HG03095 (cell line): ENCODE results near the gene SERINC5.
"Not testable (repeated sequence)": the region's sequence is repeated elsewhere in the genome, so short reads cannot be mapped to it uniquely, and the experiment has no call there.

Experiments
- ATAC-seq: cut with Tn5 transposase; IDR thresholded peaks from one replicate; pipeline ENCODE4 v1.9.1; 2021; ENCODE audit warnings: moderate library complexity; ENCODE audit not compliant: unreplicated experiment

The SERINC5 gene

DNA sequence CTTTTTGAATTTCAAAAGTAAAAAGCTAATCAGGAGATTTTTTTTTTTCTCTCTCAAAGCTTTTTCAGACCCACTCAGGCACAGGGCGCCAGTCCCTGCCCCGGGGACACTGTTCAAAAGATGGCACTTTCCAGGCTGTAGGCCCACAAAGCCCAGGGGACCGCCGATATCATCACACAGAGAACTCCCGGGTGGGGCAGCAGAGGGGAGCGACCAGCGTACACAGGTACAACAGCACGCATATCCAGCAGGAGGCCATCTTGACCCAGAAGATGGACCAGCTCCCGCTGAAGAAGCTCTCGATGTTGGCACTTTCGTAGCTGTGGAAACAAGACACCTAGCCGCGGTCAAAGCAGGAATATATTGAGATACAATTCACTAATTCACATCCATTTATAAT lies 112.4 kb downstream of the SERINC5 start:
- ATAC-seq = no peak

- no peak for ATAC-seq
These were observed 112.9 kb downstream of the SERINC5 start for GRCh38 chr5:80142996-80143395.

DNA sequence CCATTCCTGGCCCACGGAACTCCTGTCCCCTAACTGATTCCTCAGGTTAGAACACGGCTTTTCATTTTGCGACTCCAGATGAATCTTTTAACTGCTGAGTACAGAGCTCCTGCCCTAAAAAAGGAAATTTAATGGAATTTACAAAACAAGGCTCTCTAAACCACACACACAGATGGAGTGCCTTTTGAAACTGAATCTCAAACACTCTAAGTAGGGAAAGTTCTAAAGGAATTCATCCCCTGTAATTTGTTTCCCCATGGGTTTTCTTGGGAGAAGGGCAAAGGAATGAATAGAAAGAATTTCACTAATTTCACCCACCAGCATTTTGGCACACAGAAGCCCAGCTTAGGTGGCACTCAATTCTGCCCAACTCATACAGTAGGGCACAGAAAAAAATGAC lies 114.2 kb downstream of the SERINC5 start:
- ATAC-seq = no peak

GRCh38 chr5:80141147-80141671 lies 114.6 kb downstream of the SERINC5 start:
- ATAC-seq = no peak

DNA sequence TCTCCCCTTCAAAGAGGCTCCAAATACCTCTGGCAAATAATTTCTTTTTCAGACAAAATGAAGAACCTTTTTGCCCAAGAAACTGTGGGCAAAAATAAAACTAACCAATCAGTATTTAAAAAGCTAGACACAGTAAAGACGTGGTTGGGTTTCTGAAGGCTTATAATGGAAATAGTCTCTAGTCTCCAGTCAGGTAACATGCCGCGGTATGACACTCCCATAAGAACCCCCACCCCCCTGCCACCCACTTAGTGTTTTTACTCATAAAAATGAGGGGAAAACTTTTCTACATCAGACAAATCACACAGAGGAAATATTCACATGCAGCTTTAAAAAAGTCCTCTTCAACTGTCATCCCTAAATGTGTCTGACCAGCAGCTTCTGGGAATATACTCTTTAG lies 115.4 kb downstream of the SERINC5 start:
- ATAC-seq = no peak

- ATAC-seq = no peak
These were observed 116.3 kb downstream of the SERINC5 start for GRCh38 chr5:80139466-80139972.

GRCh38 chr5:80138486-80138885 lies 117.4 kb downstream of the SERINC5 start:
- ATAC-seq = no peak

GRCh38 chr5:80136798-80137197 lies 119.0 kb downstream of the SERINC5 start:
- not testable (repeated sequence) for ATAC-seq

DNA sequence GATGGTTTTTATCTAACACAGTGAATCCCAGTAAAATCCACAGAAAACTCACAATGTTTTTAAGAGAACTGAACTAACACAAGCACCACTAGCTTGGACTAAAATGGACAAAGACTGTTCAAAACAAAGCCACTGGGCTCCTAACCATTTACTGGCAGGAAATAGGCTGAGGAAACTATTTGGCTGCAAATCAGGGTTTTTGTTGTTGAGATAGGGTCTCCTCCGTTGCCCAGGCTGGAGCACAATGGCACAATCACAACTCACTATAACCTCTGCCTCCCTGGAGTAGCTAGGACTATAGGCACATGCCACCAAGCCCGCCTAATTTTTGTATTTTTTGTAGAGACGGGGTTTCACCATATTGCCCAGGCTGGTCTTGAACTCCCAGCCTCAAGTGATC lies 121.0 kb downstream of the SERINC5 start:
- ATAC-seq = no peak

GRCh38 chr5:80129146-80129545 lies 126.7 kb downstream of the SERINC5 start:
- no peak for ATAC-seq

DNA sequence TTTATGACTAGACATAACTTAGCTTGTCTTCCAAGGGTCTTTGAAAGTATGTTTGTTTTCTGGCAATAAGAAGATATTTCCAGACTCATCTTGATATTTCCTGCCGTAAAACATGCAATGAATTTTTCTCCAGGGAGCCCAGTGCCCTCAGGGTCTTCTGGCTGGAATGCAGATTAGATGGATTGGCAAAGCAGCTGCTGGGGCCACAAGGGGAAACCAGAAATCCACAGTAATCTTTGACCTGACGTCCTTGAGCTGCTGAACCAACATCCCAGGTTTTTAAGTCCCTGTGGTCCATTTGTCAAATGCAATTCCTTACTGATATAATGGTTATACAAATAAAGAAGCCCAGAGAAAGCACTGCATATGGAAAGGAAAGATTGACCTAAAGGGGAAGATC lies 127.7 kb downstream of the SERINC5 start:
- no peak for ATAC-seq

DNA sequence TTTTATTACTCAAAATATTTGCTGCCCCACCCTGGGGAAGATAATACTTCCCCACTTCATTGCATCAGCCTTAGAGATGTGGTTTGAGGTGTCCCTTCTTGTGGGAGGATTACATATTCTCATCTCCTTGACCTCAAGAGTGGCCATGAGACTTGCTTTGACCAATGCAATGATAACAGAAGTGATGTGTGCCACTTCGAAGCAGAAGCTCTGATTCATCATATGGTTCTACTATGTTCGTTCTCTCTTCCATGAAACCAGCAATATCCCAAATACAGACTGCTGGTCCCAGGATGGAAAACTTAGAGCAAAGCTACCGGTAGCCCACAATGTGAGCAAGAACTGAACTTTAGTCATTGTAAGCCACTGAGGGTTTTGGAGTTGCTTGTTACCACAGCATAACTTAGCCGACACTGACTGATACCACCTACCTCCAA lies 128.7 kb downstream of the SERINC5 start:
- no peak for ATAC-seq

- peak; percentile 57 for ATAC-seq
These were observed 129.8 kb downstream of the SERINC5 start for GRCh38 chr5:80125962-80126480.

DNA sequence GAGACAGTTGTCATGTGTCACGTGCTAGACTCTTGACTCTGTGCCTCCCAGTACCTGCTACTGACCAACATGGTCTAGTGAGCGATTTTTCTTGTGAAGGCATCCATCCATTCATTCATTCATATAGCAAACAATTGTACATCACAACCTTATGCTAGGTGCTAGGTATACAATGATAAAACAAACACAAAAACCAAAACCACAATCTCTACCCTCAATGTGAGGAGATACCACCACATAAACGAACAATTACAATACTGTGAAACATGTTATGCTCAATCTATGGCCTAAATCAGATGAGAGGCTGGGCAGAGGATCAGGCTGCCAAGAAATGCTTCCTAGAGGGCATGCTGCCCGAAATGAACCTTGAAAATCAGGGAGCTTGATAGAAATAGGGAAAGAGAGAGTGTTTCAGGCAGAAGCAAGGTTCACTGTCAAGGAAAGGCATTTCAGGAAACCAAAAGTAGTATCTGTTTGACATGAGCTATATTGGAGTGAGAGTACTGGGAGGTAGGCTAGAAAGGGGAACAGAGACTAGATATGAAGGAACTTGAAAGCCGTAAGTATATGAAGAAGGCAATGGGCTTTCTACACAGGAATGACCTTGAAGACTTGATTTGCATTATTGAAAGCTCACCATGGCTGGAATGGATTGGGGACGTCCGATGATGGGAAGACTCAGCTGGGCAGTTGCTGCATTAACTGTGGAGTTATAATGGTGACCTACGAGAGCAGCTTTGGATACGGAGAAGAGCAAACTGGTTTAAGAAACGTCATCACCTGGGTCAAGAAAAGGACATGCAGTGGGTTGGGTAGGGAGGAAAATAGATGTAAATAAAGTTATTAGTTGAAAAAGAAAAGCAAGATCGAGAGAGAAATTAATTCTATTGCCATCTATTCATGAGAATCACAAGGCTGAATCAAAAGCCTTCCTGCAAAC lies 130.6 kb downstream of the SERINC5 start:
- peak; percentile 85 for ATAC-seq

DNA sequence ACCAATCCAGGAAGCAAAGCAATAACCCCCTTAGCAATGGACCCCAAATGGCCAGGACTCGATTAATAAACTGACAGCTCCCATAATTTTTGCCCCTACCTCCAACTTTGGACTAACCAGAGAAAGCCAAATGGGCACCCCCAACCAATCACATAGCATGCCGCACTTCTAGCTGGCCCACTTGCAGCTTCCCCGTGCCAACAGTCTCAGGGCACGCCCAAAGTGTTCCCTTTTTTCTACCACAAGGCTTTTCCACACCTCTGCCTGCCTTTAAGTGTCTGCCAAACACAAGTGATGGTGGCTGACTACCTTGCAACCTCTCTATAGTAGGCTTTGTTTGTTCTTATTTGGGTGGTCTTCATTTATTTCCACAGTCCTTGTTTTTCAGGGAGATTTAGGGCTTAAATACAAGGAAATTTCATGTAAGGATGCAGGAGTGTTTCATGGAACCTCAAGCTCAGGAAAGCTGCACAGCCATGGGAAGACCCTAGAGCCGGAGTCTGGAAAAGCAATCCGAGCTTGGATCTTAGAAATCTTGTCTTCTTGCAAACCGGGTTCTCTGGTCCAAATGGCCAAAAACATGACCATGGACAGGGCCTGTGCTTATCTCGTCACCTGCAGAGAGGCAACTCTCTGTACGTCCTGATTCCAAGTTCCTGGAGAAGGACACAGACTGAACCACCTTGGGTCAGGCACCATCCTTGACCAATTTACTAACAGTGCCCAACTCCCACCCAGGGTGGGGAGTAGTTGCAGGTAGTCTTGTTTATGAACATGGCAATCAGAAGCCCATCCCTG lies 131.5 kb downstream of the SERINC5 start:
- ATAC-seq = no peak

- no peak for ATAC-seq
These were observed 133.3 kb downstream of the SERINC5 start for GRCh38 chr5:80122579-80122978.

DNA sequence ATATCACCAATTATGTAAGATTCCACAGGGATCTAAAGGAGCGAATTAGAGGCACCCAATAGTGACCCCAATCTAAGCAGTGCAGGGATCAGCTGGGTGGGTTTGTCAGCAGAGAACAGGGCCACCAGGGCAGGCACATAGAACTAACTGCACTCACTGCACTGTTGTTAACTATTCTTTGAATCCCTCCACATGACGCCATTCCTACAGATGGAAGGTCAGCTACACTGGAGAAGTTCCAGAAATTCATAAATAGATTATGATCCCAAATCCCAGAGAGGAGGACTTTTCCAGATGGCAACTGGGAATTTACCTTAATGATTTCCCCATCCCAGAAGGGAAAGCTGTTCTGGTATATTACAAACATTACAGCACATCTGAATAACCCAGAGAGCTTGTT lies 136.5 kb downstream of the SERINC5 start:
- no peak for ATAC-seq

DNA sequence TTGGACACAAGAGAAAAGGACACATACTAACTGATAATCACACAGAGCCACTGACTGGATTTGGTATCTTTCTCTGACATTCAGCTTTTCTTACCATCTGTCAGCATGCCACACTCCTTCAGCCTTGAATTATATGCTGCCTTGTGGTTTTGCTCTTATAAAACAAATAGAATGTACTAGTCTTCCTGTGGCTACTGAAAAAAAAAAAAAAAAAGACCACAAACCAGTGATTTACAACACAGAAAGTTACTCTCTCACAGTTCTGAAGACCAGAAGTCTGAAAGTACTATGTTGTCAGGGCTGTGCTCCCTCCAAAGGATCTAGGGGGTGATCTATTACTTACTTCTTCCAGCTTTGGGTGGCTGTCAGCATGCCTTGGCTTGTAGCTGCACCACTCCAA lies 138.4 kb downstream of the SERINC5 start:
- ATAC-seq = no peak

- ATAC-seq = no peak
These were observed 139.4 kb downstream of the SERINC5 start for GRCh38 chr5:80116465-80116864.

DNA sequence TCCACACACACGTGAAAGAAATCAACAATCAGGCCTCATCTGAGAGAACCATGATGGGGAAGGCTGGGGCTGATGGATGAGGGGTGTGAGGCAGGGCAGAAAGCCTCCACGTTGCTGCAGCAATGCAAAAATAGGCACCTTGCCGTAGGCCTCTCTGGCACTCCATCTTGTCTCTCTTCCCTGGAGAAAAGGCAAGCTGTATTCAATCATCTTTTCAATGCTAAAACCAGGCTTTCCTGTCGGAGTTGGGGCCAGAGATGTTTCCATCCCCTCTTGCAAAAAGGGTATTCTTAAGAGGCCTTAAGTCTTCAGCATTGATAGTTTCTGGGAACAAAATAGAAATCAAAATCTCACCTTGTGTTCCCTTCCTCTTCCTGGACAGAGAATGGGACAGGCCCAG lies 139.8 kb downstream of the SERINC5 start:
- ATAC-seq = no peak

- ATAC-seq = no peak
These were observed 141.0 kb downstream of the SERINC5 start for GRCh38 chr5:80114860-80115259.
